Mesothelial cell of epicardium (in vitro differentiated cells): ENCODE measurements around the gene PNLIPRP1. TPM values are rescaled to one million over a fixed set of nuclear protein-coding genes. Genes with fewer than 3 reads are reported as not detected.

Source experiments
- DNase-seq, 2 experiments: peaks; one replicate each; pipeline ENCODE4 v3.0.0; 2021; ENCODE audit warnings: low spot score in 2 of 2; ENCODE audit not compliant: unreplicated experiment in 2 of 2
- H3K27ac Mint-ChIP-seq: 2 replicates; pipeline ENCODE4 v1.8.0; 2021; ENCODE audit warnings: mixed read lengths
- H3K27me3 Mint-ChIP-seq: 2 replicates; pipeline ENCODE4 v1.8.0; 2021; ENCODE audit warnings: low read depth, mixed read lengths
- H3K36me3 Mint-ChIP-seq: 2 replicates; pipeline ENCODE4 v1.8.0; 2021; ENCODE audit warnings: mixed read lengths
- H3K4me1 Mint-ChIP-seq: 2 replicates; pipeline ENCODE4 v1.8.0; 2021; ENCODE audit warnings: mixed read lengths
- H3K4me3 Mint-ChIP-seq: 2 replicates; pipeline ENCODE4 v1.8.0; 2021; ENCODE audit warnings: mild to moderate bottlenecking, moderate library complexity, mixed read lengths
- H3K9me3 Mint-ChIP-seq: 2 replicates; pipeline ENCODE4 v1.8.0; 2021; ENCODE audit warnings: mixed read lengths
- CTCF ChIP-seq: fragments of 200-600 bp; sonication (generic); IDR thresholded peaks from one replicate; pipeline ENCODE4 v1.5.0; 2021; ENCODE audit warnings: antibody characterized with exemption; ENCODE audit not compliant: unreplicated experiment
- total RNA-seq: library from RNA; stranded (reverse); gene quantifications from 3 replicates; pipeline ENCODE4 v1.2.1, GENCODE V29; 2021

Gene PNLIPRP1
- total RNA-seq, 1 donor from 2014 or later = not detected

GRCh38 chr10:116632596-116633215 lies 41.9 kb downstream of the PNLIPRP1 start:
- Mint-ChIP-seq H3K4me1 (no peaks in the 10 kb centered on the region), H3K27ac (no peak overlapping the region), H3K27me3 (peaks cover 31% of the 10 kb centered on the region), H3K36me3 (no peaks in the 10 kb centered on the region), H3K9me3 (no peaks in the 10 kb centered on the region), H3K4me3 (no peak overlapping the region)
- no peak for DNase-seq
- no peak for TF ChIP-seq CTCF

GRCh38 chr10:116633216-116633600 lies 42.4 kb downstream of the PNLIPRP1 start:
- Mint-ChIP-seq H3K36me3 (no peaks in the 10 kb centered on the region), H3K4me1 (no peaks in the 10 kb centered on the region), H3K9me3 (no peaks in the 10 kb centered on the region), H3K27ac (no peak overlapping the region), H3K27me3 (peaks cover 34% of the 10 kb centered on the region), H3K4me3 (no peak overlapping the region)
- no peak for TF ChIP-seq CTCF
- no peak for DNase-seq

GRCh38 chr10:116634126-116634975 lies 43.6 kb downstream of the PNLIPRP1 start:
- H3K9me3 Mint-ChIP-seq = peaks cover under 1% of the 10 kb centered on the region
- H3K27ac Mint-ChIP-seq = no peak overlapping the region
- TF ChIP-seq CTCF = no peak
- no peak overlapping the region for H3K4me3 Mint-ChIP-seq
- DNase-seq = no peak
- no peaks in the 10 kb centered on the region for H3K36me3 Mint-ChIP-seq
- H3K27me3 Mint-ChIP-seq = peaks cover 29% of the 10 kb centered on the region
- H3K4me1 Mint-ChIP-seq = no peaks in the 10 kb centered on the region

- Mint-ChIP-seq H3K27me3 (peaks cover 29% of the 10 kb centered on the region), H3K36me3 (no peaks in the 10 kb centered on the region), H3K4me3 (no peak overlapping the region), H3K4me1 (no peaks in the 10 kb centered on the region), H3K27ac (no peak overlapping the region), H3K9me3 (peaks cover 15% of the 10 kb centered on the region)
- DNase-seq = no peak
- no peak for TF ChIP-seq CTCF
Measured at GRCh38 chr10:116636385-116636784, 45.6 kb downstream of the PNLIPRP1 start.

- DNase-seq = no peak
- no peaks in the 10 kb centered on the region for H3K36me3 Mint-ChIP-seq
- H3K27ac Mint-ChIP-seq = no peak overlapping the region
- no peak for TF ChIP-seq CTCF
- no peak overlapping the region for H3K4me3 Mint-ChIP-seq
- peaks cover 15% of the 10 kb centered on the region for H3K9me3 Mint-ChIP-seq
- peaks cover 32% of the 10 kb centered on the region for H3K27me3 Mint-ChIP-seq
- no peaks in the 10 kb centered on the region for H3K4me1 Mint-ChIP-seq
Measured at GRCh38 chr10:116636976-116637375, 46.2 kb downstream of the PNLIPRP1 start.
